ENCODE data around the gene STXBP4.

DNA sequence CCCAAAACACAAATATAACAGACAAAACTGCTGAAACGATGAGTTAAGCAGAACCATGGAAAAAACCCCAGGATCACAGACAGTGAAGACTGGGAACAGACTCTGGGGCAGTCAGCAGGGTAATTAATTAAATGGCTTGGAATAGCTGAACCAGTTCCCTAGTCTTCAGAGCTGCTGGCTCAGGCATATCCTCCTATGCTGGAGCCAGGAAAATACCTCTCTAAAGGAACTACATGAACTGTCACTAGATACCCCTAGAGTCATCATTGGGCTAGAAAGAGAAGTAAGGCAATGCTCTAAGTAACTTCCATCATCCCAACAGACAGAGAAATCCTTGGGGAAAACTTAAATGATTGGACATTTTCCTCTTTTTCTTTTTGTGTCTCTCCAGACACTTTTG lies 113.0 kb downstream of the STXBP4 start:
- TF ChIP-seq, protein P1, sequence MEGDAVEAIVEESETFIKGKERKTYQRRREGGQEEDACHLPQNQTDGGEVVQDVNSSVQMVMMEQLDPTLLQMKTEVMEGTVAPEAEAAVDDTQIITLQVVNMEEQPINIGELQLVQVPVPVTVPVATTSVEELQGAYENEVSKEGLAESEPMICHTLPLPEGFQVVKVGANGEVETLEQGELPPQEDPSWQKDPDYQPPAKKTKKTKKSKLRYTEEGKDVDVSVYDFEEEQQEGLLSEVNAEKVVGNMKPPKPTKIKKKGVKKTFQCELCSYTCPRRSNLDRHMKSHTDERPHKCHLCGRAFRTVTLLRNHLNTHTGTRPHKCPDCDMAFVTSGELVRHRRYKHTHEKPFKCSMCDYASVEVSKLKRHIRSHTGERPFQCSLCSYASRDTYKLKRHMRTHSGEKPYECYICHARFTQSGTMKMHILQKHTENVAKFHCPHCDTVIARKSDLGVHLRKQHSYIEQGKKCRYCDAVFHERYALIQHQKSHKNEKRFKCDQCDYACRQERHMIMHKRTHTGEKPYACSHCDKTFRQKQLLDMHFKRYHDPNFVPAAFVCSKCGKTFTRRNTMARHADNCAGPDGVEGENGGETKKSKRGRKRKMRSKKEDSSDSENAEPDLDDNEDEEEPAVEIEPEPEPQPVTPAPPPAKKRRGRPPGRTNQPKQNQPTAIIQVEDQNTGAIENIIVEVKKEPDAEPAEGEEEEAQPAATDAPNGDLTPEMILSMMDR (IDR thresholded peaks at IDR 0.05; ENCODE audit: low read length), result no peak
- TF ChIP-seq EZH2 (optimal IDR thresholded peaks at IDR 0.05; ENCODE audit: low read depth, low read length) (no peak), EZH2phosphoT487 (IDR thresholded peaks at IDR 0.05; ENCODE audit: low read length) (no peak)

Data from MM.1S (cell line).